ENCODE data around the gene SIVA1.

Gene SIVA1

DNA sequence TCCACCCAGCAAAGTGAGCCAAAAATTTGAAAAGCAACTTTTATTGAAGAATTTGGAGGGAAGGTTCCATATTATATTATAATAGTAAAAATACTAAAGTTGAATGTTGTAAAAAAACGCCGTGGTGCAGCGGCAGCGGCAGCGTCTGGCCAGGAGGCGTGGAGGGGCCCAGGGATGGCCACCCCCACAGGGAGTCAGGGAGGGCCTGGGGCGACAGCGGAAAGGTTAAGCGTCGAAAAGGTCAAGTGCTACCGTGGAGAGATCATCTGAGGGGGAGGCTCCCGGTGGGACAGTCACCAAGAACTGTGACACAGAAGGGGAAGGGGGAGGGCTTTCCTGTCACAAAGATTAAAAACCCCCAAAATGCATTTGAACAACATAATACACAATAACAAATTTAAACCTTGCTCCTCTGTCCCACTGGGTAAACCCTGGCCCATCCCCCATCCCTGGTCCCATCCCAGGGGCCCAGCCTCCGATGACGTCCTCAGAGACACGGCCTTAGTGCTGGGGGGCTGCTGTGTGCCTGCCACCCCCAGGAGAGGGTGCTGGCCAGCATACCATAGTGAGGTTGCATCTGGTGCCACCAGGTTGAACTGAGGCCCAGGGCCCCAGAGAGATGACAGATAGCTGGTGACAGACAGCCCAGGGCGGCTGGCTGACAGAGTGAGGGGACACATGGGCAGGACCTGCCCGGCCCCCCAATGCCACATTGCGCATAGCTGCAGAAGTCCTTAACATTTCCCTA is 16.6 kb downstream of the SIVA1 start:
- H3K36me3 ChIP-seq (replicated peaks; ENCODE audit: insufficient read depth, low read length) = no peaks in the 10 kb centered on the region
- H3K4me2 ChIP-seq (ENCODE audit: low read depth, low read length) = no peak overlapping the region

DNA sequence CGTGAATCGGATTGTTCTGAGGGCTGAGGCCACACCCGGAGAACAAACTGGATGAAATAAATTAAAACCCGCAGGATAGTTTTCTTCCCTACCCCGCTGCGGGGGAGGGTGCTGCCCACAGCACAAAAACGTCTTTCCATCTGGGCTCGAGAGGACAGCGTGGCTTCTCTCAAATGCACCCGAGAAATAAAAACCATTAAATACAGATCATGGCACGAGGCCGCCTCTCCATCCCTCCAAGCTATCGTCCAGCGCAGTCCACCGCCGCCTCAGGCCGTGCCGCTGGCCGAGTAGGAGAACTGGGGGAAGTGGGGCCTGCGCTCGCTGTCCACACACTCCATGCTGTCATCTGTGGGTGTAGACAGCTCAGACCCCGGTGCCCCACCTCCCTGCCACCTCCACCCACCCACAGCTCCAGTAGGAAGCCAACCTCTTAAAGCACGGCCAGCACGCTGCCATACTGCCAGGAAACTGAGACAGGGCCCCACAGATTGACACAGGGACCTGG is 17.2 kb downstream of the SIVA1 start:
- H3K27ac ChIP-seq (ENCODE audit: low read length) = no peak overlapping the region
- H4K20me1 ChIP-seq (ENCODE audit: insufficient read depth, low read length) = no peaks in the 10 kb centered on the region
- no peak overlapping the region for H3K4me3 ChIP-seq (ENCODE audit: low read length)
- no peaks in the 10 kb centered on the region for H3K4me1 ChIP-seq (ENCODE audit: low read length)
- H3K36me3 ChIP-seq (replicated peaks; ENCODE audit: insufficient read depth, low read length) = no peaks in the 10 kb centered on the region
- H3K79me2 ChIP-seq (ENCODE audit: low read length) = no peaks in the 10 kb centered on the region
- no peak for TF ChIP-seq EZH2phosphoT487 (IDR thresholded peaks at IDR 0.05; ENCODE audit: low read length)
- TF ChIP-seq EZH2 (optimal IDR thresholded peaks at IDR 0.05; ENCODE audit: low read depth, low read length) = no peak
- no peaks in the 10 kb centered on the region for H3F3A ChIP-seq (ENCODE audit: insufficient read depth, low read length)
- no peaks in the 10 kb centered on the region for H3K9me3 ChIP-seq (replicated peaks; ENCODE audit: insufficient read depth, low read length)
- H3K27me3 ChIP-seq (replicated peaks; ENCODE audit: insufficient read depth, low read length) = no peaks in the 10 kb centered on the region
- H3K9ac ChIP-seq (ENCODE audit: low read length) = no peak overlapping the region
- no peak for DNase-seq
- no peak overlapping the region for H3K4me2 ChIP-seq (ENCODE audit: low read depth, low read length)
- H2AFZ ChIP-seq (ENCODE audit: low read length) = no peak overlapping the region
- H3K9me2 ChIP-seq (replicated peaks; ENCODE audit: insufficient read depth, low read length) = no peaks in the 10 kb centered on the region

More for the DNA sequence above, 16.6 kb downstream of the SIVA1 start:
- H2AFZ ChIP-seq (ENCODE audit: low read length) = no peak overlapping the region
- H3K4me3 ChIP-seq (ENCODE audit: low read length) = no peak overlapping the region
- no peak overlapping the region for H3K27ac ChIP-seq (ENCODE audit: low read length)
- H4K20me1 ChIP-seq (ENCODE audit: insufficient read depth, low read length) = no peaks in the 10 kb centered on the region
- H3K4me1 ChIP-seq (ENCODE audit: low read length) = no peaks in the 10 kb centered on the region
- H3K27me3 ChIP-seq (replicated peaks; ENCODE audit: insufficient read depth, low read length) = no peaks in the 10 kb centered on the region
- H3F3A ChIP-seq (ENCODE audit: insufficient read depth, low read length) = no peaks in the 10 kb centered on the region
- no peak overlapping the region for H3K9ac ChIP-seq (ENCODE audit: low read length)
- DNase-seq = no peak
- no peaks in the 10 kb centered on the region for H3K79me2 ChIP-seq (ENCODE audit: low read length)
- TF ChIP-seq EZH2 (optimal IDR thresholded peaks at IDR 0.05; ENCODE audit: low read depth, low read length) (no peak), EZH2phosphoT487 (IDR thresholded peaks at IDR 0.05; ENCODE audit: low read length) (no peak)
- TF ChIP-seq, protein P1, sequence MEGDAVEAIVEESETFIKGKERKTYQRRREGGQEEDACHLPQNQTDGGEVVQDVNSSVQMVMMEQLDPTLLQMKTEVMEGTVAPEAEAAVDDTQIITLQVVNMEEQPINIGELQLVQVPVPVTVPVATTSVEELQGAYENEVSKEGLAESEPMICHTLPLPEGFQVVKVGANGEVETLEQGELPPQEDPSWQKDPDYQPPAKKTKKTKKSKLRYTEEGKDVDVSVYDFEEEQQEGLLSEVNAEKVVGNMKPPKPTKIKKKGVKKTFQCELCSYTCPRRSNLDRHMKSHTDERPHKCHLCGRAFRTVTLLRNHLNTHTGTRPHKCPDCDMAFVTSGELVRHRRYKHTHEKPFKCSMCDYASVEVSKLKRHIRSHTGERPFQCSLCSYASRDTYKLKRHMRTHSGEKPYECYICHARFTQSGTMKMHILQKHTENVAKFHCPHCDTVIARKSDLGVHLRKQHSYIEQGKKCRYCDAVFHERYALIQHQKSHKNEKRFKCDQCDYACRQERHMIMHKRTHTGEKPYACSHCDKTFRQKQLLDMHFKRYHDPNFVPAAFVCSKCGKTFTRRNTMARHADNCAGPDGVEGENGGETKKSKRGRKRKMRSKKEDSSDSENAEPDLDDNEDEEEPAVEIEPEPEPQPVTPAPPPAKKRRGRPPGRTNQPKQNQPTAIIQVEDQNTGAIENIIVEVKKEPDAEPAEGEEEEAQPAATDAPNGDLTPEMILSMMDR (IDR thresholded peaks at IDR 0.05; ENCODE audit: low read length) = no peak
- no peaks in the 10 kb centered on the region for H3K9me2 ChIP-seq (replicated peaks; ENCODE audit: insufficient read depth, low read length)
- no peaks in the 10 kb centered on the region for H3K9me3 ChIP-seq (replicated peaks; ENCODE audit: insufficient read depth, low read length)

DNA sequence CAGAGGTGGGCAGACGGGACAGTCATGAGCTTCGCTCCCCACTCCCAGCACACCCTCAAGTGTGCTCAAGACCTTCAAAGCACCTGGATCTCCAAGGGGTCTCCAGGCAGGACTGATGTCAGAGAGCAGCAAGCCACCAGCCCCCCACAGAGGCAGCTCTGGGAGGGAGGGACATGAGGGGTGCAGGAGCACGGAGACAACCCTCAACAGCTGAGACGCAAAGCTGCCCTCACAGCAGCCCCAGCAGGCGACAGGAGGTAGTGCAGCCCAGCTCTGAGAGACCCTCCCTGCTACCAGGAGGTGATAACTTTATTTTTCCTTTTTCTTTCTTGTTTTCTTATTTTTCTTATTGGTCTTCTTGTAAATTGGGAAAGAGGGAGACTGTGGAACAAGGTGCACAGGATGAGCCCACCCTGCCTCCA is 17.9 kb downstream of the SIVA1 start:
- no peaks in the 10 kb centered on the region for H4K20me1 ChIP-seq (ENCODE audit: insufficient read depth, low read length)
- H3K9me2 ChIP-seq (replicated peaks; ENCODE audit: insufficient read depth, low read length) = no peaks in the 10 kb centered on the region
- DNase-seq = no peak
- no peaks in the 10 kb centered on the region for H3K27me3 ChIP-seq (replicated peaks; ENCODE audit: insufficient read depth, low read length)
- H3F3A ChIP-seq (ENCODE audit: insufficient read depth, low read length) = no peaks in the 10 kb centered on the region
- H3K36me3 ChIP-seq (replicated peaks; ENCODE audit: insufficient read depth, low read length) = no peaks in the 10 kb centered on the region
- TF ChIP-seq EZH2phosphoT487 (IDR thresholded peaks at IDR 0.05; ENCODE audit: low read length) = no peak
- TF ChIP-seq, protein P1 (IDR thresholded peaks at IDR 0.05; ENCODE audit: low read length) = peak; percentile 36
- TF ChIP-seq EZH2 (optimal IDR thresholded peaks at IDR 0.05; ENCODE audit: low read depth, low read length) = no peak
- no peak overlapping the region for H3K4me2 ChIP-seq (ENCODE audit: low read depth, low read length)
- no peaks in the 10 kb centered on the region for H3K79me2 ChIP-seq (ENCODE audit: low read length)
- H3K27ac ChIP-seq (ENCODE audit: low read length) = no peak overlapping the region
- no peak overlapping the region for H3K9ac ChIP-seq (ENCODE audit: low read length)
- H2AFZ ChIP-seq (ENCODE audit: low read length) = no peak overlapping the region
- no peaks in the 10 kb centered on the region for H3K9me3 ChIP-seq (replicated peaks; ENCODE audit: insufficient read depth, low read length)
- no peaks in the 10 kb centered on the region for H3K4me1 ChIP-seq (ENCODE audit: low read length)
- no peak overlapping the region for H3K4me3 ChIP-seq (ENCODE audit: low read length)

DNA sequence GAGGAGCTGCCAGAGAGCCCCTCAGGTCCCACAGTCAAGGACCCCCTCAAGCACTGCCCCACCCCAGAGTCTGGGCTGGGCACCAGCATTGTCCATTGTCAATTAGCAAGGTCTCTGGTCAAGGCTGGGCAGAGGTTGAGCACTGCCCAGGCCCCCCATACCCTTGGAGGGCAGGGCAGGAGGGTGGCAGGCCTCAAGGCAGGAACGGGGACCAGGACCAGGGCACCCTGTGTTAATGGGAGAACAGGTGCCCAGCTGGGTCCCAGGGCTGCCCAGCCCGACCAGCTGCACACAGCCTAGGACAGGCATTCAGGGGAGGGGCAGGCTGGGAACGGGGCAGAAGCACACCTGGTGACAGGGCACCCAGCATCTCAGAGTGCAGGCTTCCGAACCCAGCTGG is 18.4 kb downstream of the SIVA1 start:
- Histone ChIP-seq H3K27ac (ENCODE audit: low read length) (no peak overlapping the region), H3K36me3 (replicated peaks; ENCODE audit: insufficient read depth, low read length) (no peaks in the 10 kb centered on the region), H3K9ac (ENCODE audit: low read length) (no peak overlapping the region), H3K4me2 (ENCODE audit: low read depth, low read length) (no peak overlapping the region), H3K4me1 (ENCODE audit: low read length) (no peaks in the 10 kb centered on the region), H2AFZ (ENCODE audit: low read length) (no peak overlapping the region), H3K27me3 (replicated peaks; ENCODE audit: insufficient read depth, low read length) (no peaks in the 10 kb centered on the region), H3K9me2 (replicated peaks; ENCODE audit: insufficient read depth, low read length) (no peaks in the 10 kb centered on the region), H4K20me1 (ENCODE audit: insufficient read depth, low read length) (no peaks in the 10 kb centered on the region), H3K4me3 (ENCODE audit: low read length) (no peak overlapping the region), H3F3A (ENCODE audit: insufficient read depth, low read length) (no peaks in the 10 kb centered on the region), H3K9me3 (replicated peaks; ENCODE audit: insufficient read depth, low read length) (no peaks in the 10 kb centered on the region), H3K79me2 (ENCODE audit: low read length) (no peaks in the 10 kb centered on the region)
- TF ChIP-seq, protein P1 (IDR thresholded peaks at IDR 0.05; ENCODE audit: low read length) = no peak
- no peak for TF ChIP-seq EZH2phosphoT487 (IDR thresholded peaks at IDR 0.05; ENCODE audit: low read length)
- no peak for TF ChIP-seq EZH2 (optimal IDR thresholded peaks at IDR 0.05; ENCODE audit: low read depth, low read length)
- DNase-seq = no peak
